SIG-M5 treated with dmso at 0.1 percent for 504 hours (cell line): Measurements from ENCODE around the gene OLFML2B.

ENCODE experiments used
- DNase-seq: peaks from one replicate; lab custom pipeline; 2025; ENCODE audit not compliant: unreplicated experiment; lab: John Stamatoyannopoulos, UW

Gene OLFML2B

DNA sequence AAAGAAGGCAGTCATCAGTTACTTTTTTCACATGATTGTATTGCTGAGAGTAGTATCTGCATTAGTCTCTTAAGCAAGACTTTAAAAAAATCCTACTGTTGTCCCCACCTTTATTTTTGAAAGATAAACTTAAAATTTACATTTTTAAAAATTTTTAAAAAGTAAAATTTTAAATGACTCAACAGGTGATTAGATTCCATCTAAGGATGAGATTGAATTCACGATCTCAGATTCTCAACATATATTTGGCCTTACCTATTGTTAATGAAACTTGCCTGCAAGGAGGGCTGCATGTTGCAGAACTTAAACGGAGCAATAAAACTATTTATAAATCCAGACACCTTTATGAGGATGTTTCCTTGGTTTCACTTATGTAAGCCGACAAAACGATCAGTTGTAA lies 75.2 kb downstream of the OLFML2B start:
- no peak for DNase-seq

GRCh38 chr1:161946071-161946987 lies 77.3 kb downstream of the OLFML2B start:
- no peak for DNase-seq

GRCh38 chr1:161945306-161946060 lies 78.2 kb downstream of the OLFML2B start:
- no peak for DNase-seq

DNA sequence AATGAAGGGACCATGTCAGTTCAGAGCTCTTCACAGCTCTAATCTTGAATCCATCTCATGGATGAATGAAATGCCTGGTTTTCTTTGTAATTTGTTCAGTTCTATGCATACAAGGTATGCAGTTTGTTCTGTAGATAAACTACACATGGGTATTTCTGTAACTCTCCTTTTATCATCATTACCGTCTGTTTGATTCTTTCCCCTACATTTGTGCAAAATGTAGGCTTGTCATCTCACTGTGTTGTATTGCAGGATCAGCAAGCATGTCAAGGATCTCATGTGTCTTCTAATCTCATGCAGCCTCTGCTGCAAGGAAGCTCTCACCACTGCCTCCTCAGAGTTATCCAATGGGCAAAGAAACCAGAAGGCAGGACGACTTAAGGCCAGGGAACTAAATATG lies 79.3 kb downstream of the OLFML2B start:
- no peak for DNase-seq

DNA sequence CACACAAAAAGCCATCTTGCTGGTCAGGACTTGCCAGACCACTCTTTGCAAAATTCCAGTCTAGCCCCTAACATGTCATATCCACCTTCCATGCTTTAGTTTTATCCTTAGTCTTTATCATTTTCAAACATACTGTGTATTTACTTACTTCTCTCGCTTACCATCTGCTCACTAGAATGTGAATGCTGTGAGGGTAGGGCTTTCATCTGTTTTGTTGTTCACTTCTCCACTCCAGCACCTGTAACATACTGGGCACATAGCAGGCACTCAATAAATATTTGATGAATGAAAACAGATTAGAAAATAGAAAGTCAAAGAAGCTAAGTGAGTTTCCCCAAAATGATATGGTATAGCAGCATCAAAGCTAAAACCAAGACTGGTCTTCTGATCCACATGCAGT lies 79.9 kb downstream of the OLFML2B start:
- no peak for DNase-seq

- no peak for DNase-seq
These were observed 81.8 kb downstream of the OLFML2B start for GRCh38 chr1:161941726-161942436.

GRCh38 chr1:161940866-161941591 lies 82.6 kb downstream of the OLFML2B start:
- no peak for DNase-seq

DNA sequence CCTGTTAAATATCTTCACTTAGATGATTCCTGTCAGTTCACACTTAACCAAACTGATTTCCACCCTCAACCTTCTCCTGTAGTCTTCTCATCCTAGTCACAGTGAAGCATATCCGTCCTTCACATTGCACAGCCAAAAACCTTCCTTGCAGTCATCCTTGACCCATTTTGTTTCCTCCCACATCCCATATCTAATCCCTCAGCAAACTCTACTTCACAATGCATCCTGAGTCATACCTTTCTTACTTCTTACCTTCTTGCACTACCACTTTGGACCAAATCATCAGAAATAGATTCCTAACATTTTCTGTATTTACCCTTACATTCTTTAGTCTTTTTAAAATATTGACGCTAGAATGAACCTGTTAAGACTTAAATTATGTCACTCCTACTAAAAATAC lies 86.9 kb downstream of the OLFML2B start:
- DNase-seq, result no peak

- DNase-seq, result no peak
These were observed 88.4 kb downstream of the OLFML2B start for GRCh38 chr1:161935264-161935663.

DNA sequence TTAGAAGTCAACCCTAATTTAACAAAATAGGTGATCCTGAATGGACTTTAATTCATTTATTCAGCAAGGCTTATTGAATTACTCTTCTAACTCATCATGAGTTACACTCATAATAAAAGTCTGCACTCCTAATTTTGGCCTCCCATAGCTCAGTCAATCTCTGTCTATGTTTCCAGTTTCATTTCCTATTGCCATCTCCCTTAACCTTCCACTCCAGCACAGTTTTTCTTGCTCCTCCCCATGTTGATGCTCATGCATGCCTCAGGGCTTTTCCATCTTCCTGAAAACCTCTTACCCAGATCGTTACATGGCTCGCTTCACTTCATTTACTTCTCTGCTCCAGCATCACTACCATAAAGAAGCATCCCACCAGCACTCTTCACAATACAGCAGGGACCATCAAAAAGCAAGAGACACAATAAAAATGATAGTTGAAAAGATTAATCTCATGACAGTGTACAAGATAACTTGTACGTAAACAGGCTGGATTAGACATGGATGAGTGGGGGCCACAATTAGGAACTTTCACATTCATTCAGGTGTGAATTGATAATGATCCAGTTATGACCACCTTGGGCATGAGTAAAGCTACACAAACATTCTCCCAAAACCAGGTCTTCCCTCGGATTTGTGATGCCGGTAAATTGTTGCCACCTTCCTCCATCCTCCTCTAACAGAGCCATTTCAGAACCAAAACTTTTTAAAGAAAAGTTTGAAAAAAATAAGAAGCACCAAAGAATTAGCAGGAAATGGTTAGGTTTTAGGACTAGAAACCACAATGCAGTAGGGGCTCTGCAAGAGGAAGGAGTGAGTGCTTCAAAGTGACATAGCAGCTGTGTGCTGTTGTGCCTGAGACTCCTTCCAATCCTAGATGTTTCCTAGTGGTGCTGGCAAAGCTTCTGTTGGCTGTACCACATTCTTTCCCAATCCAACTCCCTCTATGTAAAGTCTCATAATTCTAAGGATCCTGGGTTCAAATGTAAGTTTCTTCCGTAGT lies 89.8 kb downstream of the OLFML2B start:
- DNase-seq, result no peak
